Cardiac atrium fibroblast (primary cell): ENCODE data around the gene CAPZB. TPM values are rescaled to one million over a fixed set of nuclear protein-coding genes. Genes with fewer than 3 reads are reported as not detected.

Source experiments
- total RNA-seq: library from RNA; depleted of rRNA; stranded (reverse); fragments of >200 nt; gene quantifications from 2 replicates; pipeline ENCODE4 v1.2.3, GENCODE V29; 2015

Gene CAPZB
- total RNA-seq = 117 and 120 TPM in 2 replicates

DNA sequence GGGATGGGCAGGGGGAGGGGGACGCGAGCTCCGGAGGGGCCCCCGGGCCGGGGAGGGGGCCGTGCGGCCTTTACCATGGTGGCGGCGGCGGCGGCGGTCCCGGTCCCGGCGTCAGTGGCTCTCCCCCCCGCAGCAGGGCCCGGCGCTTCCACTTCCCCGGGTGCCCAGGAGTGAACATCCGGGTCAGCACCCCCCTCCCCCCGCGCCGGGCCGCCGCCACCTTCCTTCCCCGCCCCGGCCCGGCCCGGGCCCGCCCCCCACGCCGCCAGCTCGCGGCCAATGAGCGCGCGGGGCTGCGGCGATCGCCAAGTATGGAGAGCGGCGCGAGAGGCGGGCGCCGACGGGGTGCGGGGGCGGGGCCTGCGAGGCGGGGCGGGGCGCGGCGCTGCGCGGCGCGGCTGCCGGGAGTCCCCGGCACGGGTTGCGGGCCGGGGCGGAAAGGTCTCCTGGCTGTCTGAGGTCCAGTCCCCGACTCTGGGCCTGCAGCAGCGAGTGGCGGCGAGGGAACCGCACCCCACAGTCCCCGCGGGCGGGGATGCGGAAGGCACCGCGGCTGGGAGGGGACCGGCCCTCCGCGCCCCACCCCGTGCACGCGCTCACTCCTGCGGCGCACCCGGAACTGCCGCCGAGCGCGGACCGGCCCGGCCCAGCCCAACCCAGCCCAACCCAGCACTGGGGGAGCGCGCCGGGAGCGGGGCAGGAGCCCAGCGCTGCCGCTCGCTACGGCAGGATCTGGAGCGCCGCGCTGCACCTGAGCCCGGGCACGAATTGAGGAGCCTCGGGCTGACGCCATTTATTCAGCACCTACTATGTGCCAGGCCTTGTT is at the start of gene CAPZB:
Gene CAPZB (minus strand): TSS at position 178 of the 826 bp plus-strand sequence. CDS start 101 bp downstream, at position 77.

GRCh38 chr1:19311931-19312781 is 173.2 kb downstream of the CAPZB start, which contains the start of the genes AKR7A2 and SLC66A1:
AKR7A2 (minus strand) TSS chr1:19312144; CDS start chr1:19312124, 20 bp downstream.
SLC66A1 (plus strand) TSS chr1:19312326; CDS start chr1:19317678, 5,352 bp downstream.

Other genes starting within 250 kb of the CAPZB start
- gene EMC1, start 234.0 kb downstream of the CAPZB start, total RNA-seq = 64.8 and 89.4 TPM in 2 replicates
- 27.1 and 28.0 TPM in 2 replicates for gene MRTO4, start 233.7 kb downstream of the CAPZB start, total RNA-seq
- gene AKR7A3, start 196.8 kb downstream of the CAPZB start, total RNA-seq = 0.54 TPM in 1 of 2 replicates, not detected in the other
- 106 and 107 TPM in 2 replicates for gene AKR7A2, start 173.4 kb downstream of the CAPZB start, total RNA-seq
- gene SLC66A1, start 173.2 kb downstream of the CAPZB start, total RNA-seq = 13.9 and 20.9 TPM in 2 replicates
- 51.5 and 81.4 TPM in 2 replicates for gene NBL1, start 158.8 kb upstream of the CAPZB start, total RNA-seq
- gene HTR6, start 179.3 kb upstream of the CAPZB start, total RNA-seq = not detected in 2 replicates